ENCODE data around the gene ARHGEF4. TPM values are rescaled to one million over a fixed set of nuclear protein-coding genes. Genes with fewer than 3 reads are reported as not detected.

Gene ARHGEF4
- total RNA-seq, 1 experiment from 2014 or later, result 20.0 TPM

- Histone ChIP-seq H3K4me2 (no peak overlapping the region), H3K27ac (no peak overlapping the region), H2AFZ (no peak overlapping the region), H3K27me3 (ENCODE audit: insufficient read depth, low read depth) (no peaks in the 10 kb centered on the region), H4K20me1 (ENCODE audit: insufficient read depth) (no peaks in the 10 kb centered on the region), H3K36me3 (ENCODE audit: low read depth) (no peaks in the 10 kb centered on the region), H3K4me1 (replicated peaks; ENCODE audit: insufficient read depth) (peaks cover 18% of the 10 kb centered on the region), H3K79me2 (ENCODE audit: low read depth) (no peaks in the 10 kb centered on the region), H3K4me3 (no peak overlapping the region), H3F3A (ENCODE audit: insufficient read depth, low read depth) (peaks cover 14% of the 10 kb centered on the region), H3K9me3 (ENCODE audit: insufficient read depth, low read depth) (no peaks in the 10 kb centered on the region), H3K9me2 (ENCODE audit: insufficient read depth) (no peaks in the 10 kb centered on the region)
- ChIA-PET POLR2A (ENCODE audit: unreplicated experiment) (no interaction called here), CTCF (no interaction called here)
- DNase-seq, result no peak
- intact Hi-C loops (cut with micrococcal nuclease; ENCODE audit: unreplicated experiment), result no loop called here
- no TSS peak for BruUV-seq (replicated peaks)
- TF ChIP-seq EZH2 (IDR thresholded peaks at IDR 0.05; ENCODE audit: low read depth), result no peak
Observed at GRCh38 chr2:130818809-130819208, 17.9 kb upstream of the ARHGEF4 start.

- POLR2A ChIA-PET (ENCODE audit: unreplicated experiment), result no interaction called here
- H3K9me3 ChIP-seq (ENCODE audit: insufficient read depth, low read depth), result no peaks in the 10 kb centered on the region
- intact Hi-C loops (cut with micrococcal nuclease; ENCODE audit: unreplicated experiment), result no loop called here
Observed at GRCh38 chr2:130819226-130819607, 17.5 kb upstream of the ARHGEF4 start.

DNA sequence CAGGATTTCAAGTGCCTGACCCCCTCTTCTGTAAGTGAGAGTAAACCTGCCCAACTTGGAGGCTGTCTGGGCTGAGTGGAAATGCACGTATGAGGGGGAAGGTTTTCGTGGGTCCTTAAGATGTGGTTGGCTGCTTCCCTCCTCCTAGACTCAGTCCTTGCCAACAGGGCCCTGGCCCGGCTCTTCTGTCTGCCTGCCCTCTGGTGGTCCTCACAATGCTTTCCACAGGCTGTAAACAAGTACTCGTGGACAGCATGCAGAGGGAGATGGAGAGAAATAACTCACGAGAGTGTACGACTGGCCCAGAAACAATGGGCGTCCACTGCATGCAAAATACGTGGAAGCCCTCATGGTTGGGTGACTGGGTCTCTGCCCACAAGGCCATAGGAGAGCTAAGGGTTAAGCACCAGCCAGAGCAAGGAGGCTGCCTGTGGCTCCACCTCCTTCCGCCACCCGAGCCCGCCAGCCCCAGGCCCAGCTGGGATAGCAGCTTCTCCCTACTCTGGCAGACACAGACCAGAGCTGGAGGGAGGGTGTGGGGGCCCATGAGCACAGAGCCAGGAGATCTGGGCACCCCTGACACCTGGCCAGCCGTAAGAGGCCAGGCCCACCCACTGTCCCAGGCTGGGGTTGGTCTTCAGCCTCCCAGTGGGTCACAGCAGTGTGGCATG lies 17.0 kb upstream of the ARHGEF4 start:
- H3K4me2 ChIP-seq, result 0 out of 2 replicates have a peak overlapping the region, but pooled peaks have one; percentile 15
- H3K36me3 ChIP-seq (ENCODE audit: low read depth), result no peaks in the 10 kb centered on the region
- TF ChIP-seq CTCF (conservative IDR thresholded peaks at IDR 0.05), result no peak
- TF ChIP-seq EZH2 (IDR thresholded peaks at IDR 0.05; ENCODE audit: low read depth), result no peak
- no peaks in the 10 kb centered on the region for H3K27me3 ChIP-seq (ENCODE audit: insufficient read depth, low read depth)
- BruUV-seq (replicated peaks), result no TSS peak
- CTCF ChIA-PET, result no interaction called here
- peak in 1 of 2 experiments; percentile 56 for DNase-seq
- peaks cover 23% of the 10 kb centered on the region for H3K4me1 ChIP-seq (replicated peaks; ENCODE audit: insufficient read depth)
- no peaks in the 10 kb centered on the region for H4K20me1 ChIP-seq (ENCODE audit: insufficient read depth)
- no peak overlapping the region for H3K27ac ChIP-seq
- no peaks in the 10 kb centered on the region for H3K9me2 ChIP-seq (ENCODE audit: insufficient read depth)
- H3K4me3 ChIP-seq, result no peak overlapping the region
- H3F3A ChIP-seq (ENCODE audit: insufficient read depth, low read depth), result peaks cover 14% of the 10 kb centered on the region
- POLR2A ChIA-PET (ENCODE audit: unreplicated experiment), result no interaction called here
- H3K79me2 ChIP-seq (ENCODE audit: low read depth), result no peaks in the 10 kb centered on the region
- H3K9me3 ChIP-seq (ENCODE audit: insufficient read depth, low read depth), result no peaks in the 10 kb centered on the region
- H2AFZ ChIP-seq, result no peak overlapping the region
- intact Hi-C loops (cut with micrococcal nuclease; ENCODE audit: unreplicated experiment), result loop anchor here (2.0 to 10.0 kb wide), 2 partner anchors 13 to 285 kb away; partner anchors contain the start of gene PLEKHB2

More at GRCh38 chr2:130819226-130819607, 17.5 kb upstream of the ARHGEF4 start:
- Histone ChIP-seq H3K4me3 (no peak overlapping the region), H3F3A (ENCODE audit: insufficient read depth, low read depth) (peaks cover 14% of the 10 kb centered on the region), H3K4me1 (replicated peaks; ENCODE audit: insufficient read depth) (peaks cover 18% of the 10 kb centered on the region), H3K9me2 (ENCODE audit: insufficient read depth) (no peaks in the 10 kb centered on the region), H3K79me2 (ENCODE audit: low read depth) (no peaks in the 10 kb centered on the region), H3K4me2 (no peak overlapping the region), H4K20me1 (ENCODE audit: insufficient read depth) (no peaks in the 10 kb centered on the region), H2AFZ (no peak overlapping the region), H3K27ac (no peak overlapping the region), H3K36me3 (ENCODE audit: low read depth) (no peaks in the 10 kb centered on the region), H3K27me3 (ENCODE audit: insufficient read depth, low read depth) (no peaks in the 10 kb centered on the region)
- CTCF ChIA-PET, result no interaction called here
- no peak for DNase-seq
- no TSS peak for BruUV-seq (replicated peaks)
- TF ChIP-seq CTCF (conservative IDR thresholded peaks at IDR 0.05) (no peak), EZH2 (IDR thresholded peaks at IDR 0.05; ENCODE audit: low read depth) (no peak)
